H9 (cell line): ENCODE measurements around the gene WNT3. TPM values are rescaled to one million over a fixed set of nuclear protein-coding genes. Genes with fewer than 3 reads are reported as not detected.

Experiments used
- DNase-seq: peaks from one replicate; pipeline ENCODE4 v3.0.0-alpha.2; 2017
- H2AFZ ChIP-seq: one replicate; pipeline ENCODE4 v1.6.1; 2013; ENCODE audit warnings: mild to moderate bottlenecking, low read length, control low read depth, moderate library complexity
- H2AK5ac ChIP-seq: 2 replicates; pipeline ENCODE4 v1.6.1; 2013; ENCODE audit warnings: low read length, control low read depth, mixed read lengths; ENCODE audit not compliant: insufficient read length
- H2BK120ac ChIP-seq: one replicate; pipeline ENCODE4 v1.6.1; 2013; ENCODE audit warnings: low read depth, mild to moderate bottlenecking, low read length, control low read depth, inconsistent platforms; ENCODE audit not compliant: poor library complexity, severe bottlenecking
- H2BK12ac ChIP-seq: 2 replicates; pipeline ENCODE4 v1.6.1; 2013; ENCODE audit warnings: low read length, control low read depth, mixed read lengths, low read depth; ENCODE audit not compliant: insufficient read length
- H2BK15ac ChIP-seq: 2 replicates; pipeline ENCODE4 v1.6.1; 2013; ENCODE audit warnings: low read depth, low read length, control low read depth
- H2BK20ac ChIP-seq: one replicate; pipeline ENCODE4 v1.6.1; 2013; ENCODE audit warnings: low read depth, mild to moderate bottlenecking, low read length, control low read depth, inconsistent platforms; ENCODE audit not compliant: poor library complexity, severe bottlenecking
- H2BK5ac ChIP-seq: 2 replicates; pipeline ENCODE4 v1.6.1; 2013; ENCODE audit warnings: low read length, control low read depth, mixed read lengths; ENCODE audit not compliant: insufficient read length
- H3K14ac ChIP-seq: 2 replicates; pipeline ENCODE4 v1.6.1; 2013; ENCODE audit warnings: low read length, control low read depth; ENCODE audit not compliant: insufficient read depth
- H3K18ac ChIP-seq: 2 replicates; pipeline ENCODE4 v1.6.1; 2013; ENCODE audit warnings: low read depth, mild to moderate bottlenecking, mixed read lengths, low read length, control low read depth; ENCODE audit not compliant: insufficient read length
- H3K23ac ChIP-seq: 2 replicates; pipeline ENCODE4 v1.6.1; 2013; ENCODE audit warnings: low read length, control low read depth, mixed read lengths, low read depth; ENCODE audit not compliant: insufficient read length
- H3K23me2 ChIP-seq: 2 replicates; pipeline ENCODE4 v1.6.1; 2013; ENCODE audit warnings: low read depth, mild to moderate bottlenecking, mixed read lengths, low read length, control low read depth; ENCODE audit not compliant: insufficient read length, poor library complexity, severe bottlenecking
- H3K27ac ChIP-seq: 2 replicates; pipeline ENCODE4 v1.5.1; 2013; ENCODE audit warnings: low read length, control low read depth, mixed read lengths, low read depth; ENCODE audit not compliant: insufficient read length
- H3K27me3 ChIP-seq: 2 replicates; pipeline ENCODE4 v1.6.1; 2013; ENCODE audit warnings: low read length, control low read depth, inconsistent platforms; ENCODE audit not compliant: insufficient read depth
- H3K4ac ChIP-seq: 2 replicates; pipeline ENCODE4 v1.6.1; 2013; ENCODE audit warnings: low read depth, mild to moderate bottlenecking, control low read depth, inconsistent platforms, low read length, moderate library complexity
- H3K4me1 ChIP-seq: 2 replicates; pipeline ENCODE4 v1.6.1; 2013; ENCODE audit warnings: low read length, control low read depth, inconsistent platforms; ENCODE audit not compliant: insufficient read depth
- H3K4me2 ChIP-seq: 2 replicates; pipeline ENCODE4 v1.6.1; 2013; ENCODE audit warnings: low read length, control low read depth, mixed read lengths; ENCODE audit not compliant: insufficient read length, insufficient read depth
- H3K56ac ChIP-seq: 2 replicates; pipeline ENCODE4 v1.6.1; 2013; ENCODE audit warnings: low read depth, mild to moderate bottlenecking, mixed read lengths, low read length, control low read depth; ENCODE audit not compliant: insufficient read length
- H3K79me1 ChIP-seq: 2 replicates; pipeline ENCODE4 v1.6.1; 2013; ENCODE audit warnings: low read depth, mild to moderate bottlenecking, moderate library complexity, low read length, control low read depth, inconsistent platforms; ENCODE audit not compliant: insufficient read depth, poor library complexity, severe bottlenecking
- H3K79me2 ChIP-seq: 2 replicates; pipeline ENCODE4 v1.6.1; 2013; ENCODE audit warnings: low read length, control low read depth, inconsistent platforms; ENCODE audit not compliant: insufficient read depth
- H3K9ac ChIP-seq: 2 replicates; pipeline ENCODE4 v1.6.1; 2013; ENCODE audit warnings: low read length, control low read depth, mixed read lengths; ENCODE audit not compliant: insufficient read length; ENCODE audit errors: extremely low read depth
- H3K9me3 ChIP-seq: one replicate; pipeline ENCODE4 v1.6.1; 2013; ENCODE audit warnings: low read depth, low read length, inconsistent platforms; ENCODE audit not compliant: control insufficient read depth
- H3T11ph ChIP-seq: one replicate; pipeline ENCODE4 v1.6.1; 2013; ENCODE audit warnings: mild to moderate bottlenecking, low read length, control low read depth, inconsistent platforms
- H4K20me1 ChIP-seq: one replicate; pipeline ENCODE4 v1.6.1; 2013; ENCODE audit not compliant: control insufficient read depth, insufficient read length, insufficient read depth
- H4K5ac ChIP-seq: 2 replicates; pipeline ENCODE4 v1.6.1; 2013; ENCODE audit warnings: low read depth, mild to moderate bottlenecking, mixed read lengths, low read length, control low read depth; ENCODE audit not compliant: insufficient read length
- H4K8ac ChIP-seq: replicated peaks from 2 replicates; pipeline ENCODE4 v1.6.1; 2013; ENCODE audit warnings: low read length, control low read depth, mixed read lengths, low read depth; ENCODE audit not compliant: insufficient read length
- H4K91ac ChIP-seq: 2 replicates; pipeline ENCODE4 v1.6.1; 2013; ENCODE audit warnings: low read depth, mild to moderate bottlenecking, moderate library complexity, mixed read lengths, low read length, control low read depth; ENCODE audit not compliant: insufficient read length
- H3K27ac Mint-ChIP-seq, 3 experiments: 2 replicates in 2 of 3; 3 replicates in 1 of 3; pipeline ENCODE4 v1.8.0; 2020 to 2021; ENCODE audit warnings: mixed read lengths in 3 of 3, mild to moderate bottlenecking in 1 of 3, moderate library complexity in 1 of 3
- H3K27me3 Mint-ChIP-seq: 2 replicates; pipeline ENCODE4 v1.8.0; 2021; ENCODE audit warnings: low read depth, mild to moderate bottlenecking, moderate library complexity, mixed read lengths
- H3K36me3 Mint-ChIP-seq, 3 experiments: 2 replicates in 2 of 3; 3 replicates in 1 of 3; pipeline ENCODE4 v1.8.0; 2020 to 2021; ENCODE audit warnings: low read depth in 3 of 3, mixed read lengths in 3 of 3; ENCODE audit not compliant: insufficient read depth in 1 of 3
- H3K4me1 Mint-ChIP-seq, 2 experiments: 2 replicates each; pipeline ENCODE4 v1.8.0; 2020; ENCODE audit warnings: mixed read lengths in 2 of 2
- H3K4me3 Mint-ChIP-seq, 2 experiments: 2 replicates in 1 of 2; 3 replicates in 1 of 2; pipeline ENCODE4 v1.8.0; 2020 to 2021; ENCODE audit warnings: mild to moderate bottlenecking in 2 of 2, mixed read lengths in 2 of 2, moderate library complexity in 1 of 2
- H3K9me3 Mint-ChIP-seq, 2 experiments: 2 replicates in 1 of 2; 3 replicates in 1 of 2; pipeline ENCODE4 v1.8.0; 2020; ENCODE audit warnings: mild to moderate bottlenecking in 2 of 2, mixed read lengths in 2 of 2, moderate library complexity in 1 of 2
- WGBS: extraction: QIAGEN DNeasy Blood & Tissue Kit; methylation state at CpG from one replicate; pipeline ENCODE4 v1.1.7; 2013; ENCODE audit warnings: missing lambda C conversion rate, low lambda C conversion rate, mixed read lengths; ENCODE audit not compliant: insufficient read length; ENCODE audit errors: extremely low coverage; 5-methylcytosine and 5-hydroxymethylcytosine counted together
- total RNA-seq: library from RNA; stranded (reverse); gene quantifications from 2 replicates; pipeline ENCODE4 v1.2.1, GENCODE V29; 2021
- TF ChIP-seq, protein P1 (sequence below): fragments of 200-600 bp; sonication (generic); conservative IDR thresholded peaks from 3 replicates; pipeline ENCODE4 v1.8.0; 2021; ENCODE audit warnings: antibody characterized with exemption, mild to moderate bottlenecking

WNT3 gene
- total RNA-seq, 1 experiment from 2014 or later, result 22.4 TPM

DNA sequence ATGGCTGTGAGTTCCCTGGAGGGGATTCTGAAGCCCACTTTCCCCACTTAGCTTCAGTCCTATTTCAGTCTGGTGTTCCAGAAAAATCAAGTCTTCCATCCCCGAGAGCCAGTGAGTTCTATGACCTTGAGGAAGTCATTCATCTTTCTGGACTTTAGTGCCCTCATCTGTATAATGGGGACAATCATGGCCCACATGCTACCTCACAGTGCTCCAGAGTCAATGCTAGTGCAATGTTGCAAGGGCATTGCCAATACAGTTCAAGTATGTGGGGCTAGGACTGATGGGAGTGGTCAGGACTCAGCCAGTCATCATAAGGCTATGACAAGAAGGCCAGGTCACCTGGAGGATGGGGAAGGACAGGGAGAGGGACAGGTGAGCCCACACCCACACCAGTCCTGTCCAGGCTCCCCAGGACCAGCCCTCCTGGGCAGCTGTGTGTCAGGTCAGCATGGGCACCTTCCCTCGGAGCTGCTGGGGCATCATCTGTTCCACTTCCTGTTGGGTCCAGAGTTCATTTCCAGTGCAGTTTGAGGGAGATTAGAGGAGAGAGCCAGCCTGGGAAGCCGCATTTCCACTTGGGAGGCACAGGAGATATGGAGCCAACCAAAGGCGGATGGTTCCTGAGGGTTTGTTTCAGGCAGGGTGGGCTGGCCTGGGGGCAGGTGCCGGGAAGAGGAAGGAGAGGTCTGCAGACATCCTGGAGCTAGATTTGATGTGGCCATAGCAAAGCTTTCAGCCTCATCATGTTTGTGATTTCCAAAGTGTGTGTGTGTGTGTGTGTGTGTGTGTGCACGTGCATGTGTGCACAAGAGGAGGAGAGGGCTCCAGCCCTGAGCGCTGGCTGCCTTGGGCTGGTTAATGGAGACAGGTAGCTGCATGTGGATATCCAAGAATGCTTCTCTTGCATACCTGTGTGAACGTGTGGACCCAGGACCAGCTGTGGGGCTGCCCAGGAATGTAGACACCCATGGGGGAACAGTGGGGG, 29.0 kb upstream of the WNT3 start:
- no peaks in the 10 kb centered on the region for H3K9me3 ChIP-seq
- TF ChIP-seq, protein P1, sequence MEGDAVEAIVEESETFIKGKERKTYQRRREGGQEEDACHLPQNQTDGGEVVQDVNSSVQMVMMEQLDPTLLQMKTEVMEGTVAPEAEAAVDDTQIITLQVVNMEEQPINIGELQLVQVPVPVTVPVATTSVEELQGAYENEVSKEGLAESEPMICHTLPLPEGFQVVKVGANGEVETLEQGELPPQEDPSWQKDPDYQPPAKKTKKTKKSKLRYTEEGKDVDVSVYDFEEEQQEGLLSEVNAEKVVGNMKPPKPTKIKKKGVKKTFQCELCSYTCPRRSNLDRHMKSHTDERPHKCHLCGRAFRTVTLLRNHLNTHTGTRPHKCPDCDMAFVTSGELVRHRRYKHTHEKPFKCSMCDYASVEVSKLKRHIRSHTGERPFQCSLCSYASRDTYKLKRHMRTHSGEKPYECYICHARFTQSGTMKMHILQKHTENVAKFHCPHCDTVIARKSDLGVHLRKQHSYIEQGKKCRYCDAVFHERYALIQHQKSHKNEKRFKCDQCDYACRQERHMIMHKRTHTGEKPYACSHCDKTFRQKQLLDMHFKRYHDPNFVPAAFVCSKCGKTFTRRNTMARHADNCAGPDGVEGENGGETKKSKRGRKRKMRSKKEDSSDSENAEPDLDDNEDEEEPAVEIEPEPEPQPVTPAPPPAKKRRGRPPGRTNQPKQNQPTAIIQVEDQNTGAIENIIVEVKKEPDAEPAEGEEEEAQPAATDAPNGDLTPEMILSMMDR, result no peak
- H3K27me3 ChIP-seq, result peaks cover 14% of the 10 kb centered on the region; the same call in 1 of the 2 replicates
- no peak overlapping the region for H2BK5ac ChIP-seq
- no peak overlapping the region for H3K23ac ChIP-seq
- H3K4me1 ChIP-seq, result no peaks in the 10 kb centered on the region; the same call in 1 of the 2 replicates
- no peak overlapping the region for H2AFZ ChIP-seq
- H3K9me3 Mint-ChIP-seq, result peaks cover 11 to 13% of the 10 kb centered on the region in 2 experiments
- peak; percentile 26 for DNase-seq
- no peak overlapping the region for H3K56ac ChIP-seq
- H4K91ac ChIP-seq, result no peak overlapping the region
- peaks cover 11 to 12% of the 10 kb centered on the region in 2 experiments for H3K4me1 Mint-ChIP-seq
- H4K8ac ChIP-seq, result no peak overlapping the region
- H3K4me3 Mint-ChIP-seq, result no peak overlapping the region
- H3K4me2 ChIP-seq, result no peak overlapping the region
- peaks cover 67% of the 10 kb centered on the region for H3K27me3 Mint-ChIP-seq
- no peak overlapping the region for H3K4ac ChIP-seq
- no peak overlapping the region for H2AK5ac ChIP-seq
- H3K18ac ChIP-seq, result no peak overlapping the region
- H3K79me1 ChIP-seq, result no peaks in the 10 kb centered on the region
- no peak overlapping the region for H3K14ac ChIP-seq
- H3K27ac ChIP-seq, result no peak overlapping the region
- no peak overlapping the region for H4K5ac ChIP-seq
- peak overlapping the region in 1 of 3 experiments; percentile 52; a peak in 1 of 7 replicates for H3K27ac Mint-ChIP-seq
- no peaks in the 10 kb centered on the region for H4K20me1 ChIP-seq
- peaks cover 0 to 11% (median 0%) of the 10 kb centered on the region in 3 experiments; a peak in 3 of 7 replicates for H3K36me3 Mint-ChIP-seq
- no peak overlapping the region for H2BK20ac ChIP-seq
- H3K79me2 ChIP-seq, result no peaks in the 10 kb centered on the region
- H2BK15ac ChIP-seq, result no peak overlapping the region
- no CpG with 5 or more reads among the region's 8 CpGs for WGBS
- H2BK120ac ChIP-seq, result no peak overlapping the region
- no peak overlapping the region for H3K9ac ChIP-seq
- peaks cover 11% of the 10 kb centered on the region for H3K23me2 ChIP-seq
- H3T11ph ChIP-seq, result no peak overlapping the region
- H2BK12ac ChIP-seq, result no peak overlapping the region
